ENCODE results near the gene ADAMTS8. TPM values are rescaled to one million over a fixed set of nuclear protein-coding genes. Genes with fewer than 3 reads are reported as not detected.

Gene ADAMTS8
- total RNA-seq, 1 donor from 2014 or later = not detected

DNA sequence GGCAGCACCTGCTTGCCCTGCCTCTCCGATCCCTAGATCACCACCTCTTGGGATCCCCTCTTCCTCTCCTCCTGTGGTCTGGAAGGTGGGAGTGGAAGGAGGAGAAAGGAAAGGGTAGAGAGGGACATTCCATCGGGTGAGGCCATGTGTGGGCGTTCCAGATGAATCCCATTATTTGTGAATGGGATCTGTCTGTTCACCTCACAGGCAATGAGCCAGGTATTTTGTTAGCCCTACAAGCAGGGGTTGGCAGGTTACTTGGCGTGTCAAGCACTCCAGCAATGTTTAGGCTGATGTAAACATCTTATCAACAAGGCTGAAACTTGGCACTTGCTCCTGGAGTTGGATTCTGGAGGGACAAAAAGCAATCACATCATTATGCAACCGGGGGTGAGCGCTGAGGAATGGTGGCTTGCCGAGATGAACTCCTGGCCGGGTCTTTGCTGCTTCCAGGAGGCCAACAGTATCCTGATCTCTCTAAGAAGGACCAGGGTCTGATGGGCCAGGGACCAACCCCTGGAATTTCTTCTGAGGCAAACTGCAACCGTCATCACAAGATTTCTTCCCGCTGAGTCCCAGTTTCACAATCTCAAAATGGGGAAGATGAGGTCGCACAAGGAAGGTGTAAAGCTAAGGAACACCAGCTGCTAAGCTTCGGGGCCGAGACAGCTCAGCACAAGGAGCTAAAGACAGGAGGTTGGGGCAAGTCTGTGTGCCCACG, 7.8 kb downstream of the ADAMTS8 start:
- DNase-seq (ENCODE audit: low read depth in 2 of 2) = no peak

- no peak for DNase-seq (ENCODE audit: low read depth in 2 of 2)
Observed at GRCh38 chr11:130418756-130419155, 9.7 kb downstream of the ADAMTS8 start.

DNA sequence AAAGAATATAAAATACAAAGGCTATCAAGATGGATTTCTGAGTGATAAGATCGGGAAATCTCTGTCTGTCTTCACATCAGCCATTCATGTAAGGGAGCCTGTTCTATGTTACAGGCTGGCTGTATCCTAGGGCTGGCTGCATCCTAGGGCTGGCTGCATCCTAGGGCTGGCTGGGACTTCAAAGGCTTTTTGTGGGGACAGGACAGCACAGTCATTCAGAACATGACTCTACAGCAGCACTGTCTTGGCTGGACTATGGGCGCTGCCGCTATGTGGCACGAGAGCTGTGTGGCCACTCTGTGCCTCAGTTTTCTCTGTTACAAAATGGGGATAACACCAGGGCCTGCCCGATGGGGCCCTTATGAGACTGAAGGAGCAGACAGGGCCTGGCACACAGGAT, 10.2 kb downstream of the ADAMTS8 start:
- DNase-seq (ENCODE audit: low read depth in 2 of 2) = no peak

DNA sequence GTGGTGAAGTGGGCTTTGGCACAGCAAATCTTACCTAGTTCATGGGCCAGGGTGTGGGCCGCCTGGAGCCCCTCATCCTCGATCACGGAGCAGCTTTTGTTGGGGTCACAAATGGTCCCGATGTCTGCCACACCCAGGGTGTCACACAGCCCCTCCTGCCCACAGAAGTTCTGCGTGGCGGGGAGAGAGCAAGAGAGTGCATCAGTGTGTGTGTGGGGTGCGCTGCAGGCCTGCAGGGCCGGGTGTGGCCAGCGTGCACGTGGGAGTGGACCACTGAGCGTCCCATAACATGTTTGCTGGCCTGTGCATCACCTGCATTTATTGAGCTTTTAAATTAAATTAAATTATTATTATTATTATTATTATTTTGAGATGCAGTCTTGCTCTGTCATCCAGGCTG, 11.5 kb downstream of the ADAMTS8 start:
- no peak for DNase-seq (ENCODE audit: low read depth in 2 of 2)

- DNase-seq (ENCODE audit: low read depth in 2 of 2) = no peak
Observed at GRCh38 chr11:130416530-130416882, 11.9 kb downstream of the ADAMTS8 start.

- DNase-seq (ENCODE audit: low read depth in 2 of 2) = no peak
Observed at GRCh38 chr11:130415731-130416529, 12.5 kb downstream of the ADAMTS8 start.

DNA sequence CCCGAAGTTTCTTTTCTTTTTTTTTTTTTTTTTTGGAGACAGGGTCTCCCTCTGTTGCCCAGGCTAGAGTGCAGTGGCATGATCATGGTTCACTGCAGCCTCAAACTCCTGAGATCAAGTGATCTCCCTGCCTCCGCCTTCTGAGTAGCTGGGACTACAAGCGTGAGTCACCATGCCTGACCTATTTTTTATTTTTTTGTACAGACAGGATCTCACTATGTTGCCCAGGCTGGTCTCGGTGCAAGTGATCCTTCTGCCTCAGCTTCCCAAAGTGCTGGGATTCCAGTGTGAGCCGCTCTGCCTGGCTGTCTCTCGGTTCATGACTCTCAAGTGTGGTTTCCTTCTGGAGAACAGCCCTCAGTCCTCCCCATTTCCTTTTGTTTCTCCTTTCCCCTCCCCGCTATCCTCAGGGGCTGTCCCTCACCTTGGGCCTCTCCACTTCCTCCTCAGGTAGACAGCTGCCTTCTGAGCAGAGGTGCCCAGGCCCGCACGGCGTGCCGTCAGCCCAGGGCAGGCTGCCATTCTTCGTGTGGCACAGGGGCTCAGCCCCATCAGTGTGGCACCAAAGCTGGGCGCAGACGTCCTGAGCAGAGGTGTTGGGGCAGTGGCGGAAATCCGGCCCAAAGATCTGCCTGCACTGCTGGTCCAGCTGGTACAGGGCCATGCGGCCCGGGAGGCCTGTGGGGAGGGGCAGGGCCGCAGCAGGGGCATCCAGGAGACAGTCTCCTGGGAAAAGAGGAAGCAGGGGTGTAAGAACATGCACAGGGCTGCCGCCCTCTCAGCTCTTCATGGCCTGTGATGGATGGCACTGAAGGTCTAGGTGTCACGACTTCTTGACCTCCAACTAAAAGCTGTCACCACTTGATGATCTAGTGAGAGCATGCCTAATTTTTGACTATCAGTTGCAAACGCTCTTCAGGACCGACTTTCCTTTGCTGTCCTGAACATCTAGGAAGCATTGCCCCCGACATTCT, 14.0 kb downstream of the ADAMTS8 start:
- DNase-seq (ENCODE audit: low read depth in 2 of 2) = no peak

GRCh38 chr11:130413405-130414106, 14.9 kb downstream of the ADAMTS8 start:
- no peak for DNase-seq (ENCODE audit: low read depth in 2 of 2)

GRCh38 chr11:130411223-130411622, 17.2 kb downstream of the ADAMTS8 start:
- no peak for DNase-seq (ENCODE audit: low read depth in 2 of 2)

DNA sequence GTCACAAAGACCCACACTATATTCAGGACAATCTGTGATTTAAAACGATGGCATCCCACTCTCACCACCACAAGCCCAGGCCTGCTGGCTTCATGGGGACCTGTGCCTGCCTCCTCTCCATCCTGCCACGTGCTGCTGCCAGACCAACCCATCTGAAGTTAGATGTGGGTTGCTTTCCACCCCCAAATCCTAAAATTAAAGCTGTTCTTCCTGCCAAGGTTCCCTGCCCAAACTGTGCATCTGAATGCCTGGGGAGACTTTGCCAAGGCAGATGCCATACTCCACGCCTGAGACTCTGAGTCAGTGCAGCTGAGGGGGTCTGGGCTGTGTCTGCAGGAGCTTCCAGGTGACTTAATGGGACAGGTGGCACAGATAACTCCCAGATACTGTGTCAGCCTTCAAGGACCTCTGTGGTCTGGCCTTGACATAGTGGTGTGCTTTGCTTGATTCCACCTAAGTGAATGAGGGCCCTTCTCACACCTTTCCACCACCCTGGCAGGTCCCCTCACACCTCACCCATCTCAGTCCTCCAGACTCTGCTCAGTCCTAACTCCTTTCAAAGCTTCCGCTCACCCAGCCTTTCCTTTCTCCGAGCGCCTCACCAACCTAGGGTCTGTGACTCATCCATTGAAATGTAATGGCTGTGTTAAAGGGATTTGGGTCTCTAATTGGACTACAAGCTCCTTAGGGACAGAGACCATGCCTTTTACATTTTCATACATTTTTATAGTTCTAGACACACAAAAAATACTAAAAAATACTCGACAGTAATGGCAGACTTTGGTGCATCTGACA, 18.6 kb downstream of the ADAMTS8 start:
- no peak for DNase-seq (ENCODE audit: low read depth in 2 of 2)

GRCh38 chr11:130408901-130409300, 19.5 kb downstream of the ADAMTS8 start:
- no peak for DNase-seq (ENCODE audit: low read depth in 2 of 2)

DNA sequence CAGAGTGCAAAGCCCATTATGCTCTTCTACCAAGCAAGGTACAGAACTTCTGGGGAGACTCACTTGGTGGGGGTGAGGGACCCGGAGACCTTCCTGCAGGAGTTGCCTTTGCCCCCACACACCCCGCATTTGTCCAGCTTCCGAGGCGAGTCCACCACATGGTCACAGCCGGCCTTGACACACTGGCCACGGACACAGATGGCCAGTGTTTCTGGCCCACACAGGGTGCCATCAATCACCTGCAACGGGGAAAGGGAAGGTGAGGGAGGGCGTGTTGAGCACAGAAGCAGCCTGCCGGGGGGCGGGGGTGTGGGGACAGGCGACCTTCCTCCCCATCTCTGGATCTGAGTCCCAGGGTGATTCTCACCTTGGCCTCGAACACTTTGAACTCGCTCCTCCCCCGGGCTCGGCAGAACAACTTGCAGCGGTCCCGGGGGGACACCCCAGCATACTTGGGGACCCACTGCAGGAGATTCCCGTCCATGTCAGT, 20.0 kb downstream of the ADAMTS8 start:
- DNase-seq (ENCODE audit: low read depth in 2 of 2) = no peak

DNA sequence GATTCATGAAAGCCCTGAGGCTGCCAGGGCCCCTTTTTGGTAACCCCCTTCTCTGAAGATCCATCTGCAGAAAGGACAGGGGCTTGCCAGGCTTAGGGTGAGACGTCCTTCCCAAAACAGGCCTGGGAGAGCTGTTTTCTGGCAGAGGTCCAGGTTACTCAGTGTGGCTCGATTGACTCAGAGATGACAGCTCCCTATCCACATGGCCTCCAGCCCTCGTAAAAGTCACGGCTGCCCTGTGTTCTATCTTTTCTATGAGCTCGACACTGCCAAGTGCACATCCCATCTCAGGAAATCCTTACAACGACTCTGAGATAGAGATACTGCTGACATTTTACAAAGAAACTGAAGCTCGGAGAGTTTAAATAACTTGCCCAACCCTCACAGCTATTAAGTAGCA, 20.4 kb downstream of the ADAMTS8 start:
- no peak for DNase-seq (ENCODE audit: low read depth in 2 of 2)

DNA sequence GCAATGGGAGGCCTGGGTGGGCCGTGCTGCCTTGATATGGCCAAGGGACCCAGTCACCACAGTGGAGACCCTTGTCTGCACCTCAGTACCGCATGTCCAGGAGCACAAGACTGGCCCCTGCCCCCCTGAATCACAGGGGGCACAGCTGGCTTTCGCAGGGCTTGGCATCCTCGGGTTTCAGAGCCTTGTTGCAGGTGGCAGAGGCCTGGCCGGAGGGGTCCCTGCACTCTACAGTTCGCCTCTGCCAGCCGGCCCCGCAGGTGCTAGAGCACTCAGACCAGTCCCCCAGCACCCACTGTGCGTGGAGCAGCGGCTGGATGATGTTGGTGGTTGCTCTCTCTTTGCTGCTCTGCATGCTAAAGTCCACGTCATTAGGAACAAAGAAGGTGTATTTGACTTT, 23.0 kb downstream of the ADAMTS8 start:
- no peak for DNase-seq (ENCODE audit: low read depth in 2 of 2)

GRCh38 chr11:130404727-130405126, 23.7 kb downstream of the ADAMTS8 start:
- DNase-seq (ENCODE audit: low read depth in 2 of 2) = no peak

GRCh38 chr11:130403967-130404366, 24.4 kb downstream of the ADAMTS8 start:
- DNase-seq (ENCODE audit: low read depth in 2 of 2) = no peak

DNA sequence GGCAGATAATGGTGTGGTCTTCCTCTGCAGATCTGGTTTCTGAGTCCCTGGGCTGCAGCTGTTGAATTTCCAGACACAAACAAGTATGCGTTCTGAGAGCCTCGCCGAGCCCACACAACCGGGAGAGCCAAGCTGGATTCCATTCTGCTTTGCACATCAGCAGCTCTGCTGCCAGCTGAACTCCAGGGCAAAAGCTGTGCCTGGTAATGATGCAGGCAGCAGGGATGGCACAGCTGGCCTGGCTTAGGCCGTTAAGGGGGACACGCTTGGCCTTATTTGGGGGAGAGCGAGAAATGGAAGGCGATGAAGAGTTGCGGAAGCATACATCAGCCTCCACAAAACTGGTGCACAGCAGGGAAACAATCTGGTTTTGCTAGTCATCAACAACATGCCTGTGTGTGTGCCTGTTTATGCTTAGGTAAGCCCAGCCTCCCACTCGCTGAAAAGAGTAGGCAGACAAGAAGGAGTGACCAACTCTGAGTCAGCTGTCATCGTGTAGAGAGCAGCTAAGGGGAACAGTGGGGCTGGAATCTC, 25.1 kb downstream of the ADAMTS8 start:
- no peak for DNase-seq (ENCODE audit: low read depth in 2 of 2)

DNA sequence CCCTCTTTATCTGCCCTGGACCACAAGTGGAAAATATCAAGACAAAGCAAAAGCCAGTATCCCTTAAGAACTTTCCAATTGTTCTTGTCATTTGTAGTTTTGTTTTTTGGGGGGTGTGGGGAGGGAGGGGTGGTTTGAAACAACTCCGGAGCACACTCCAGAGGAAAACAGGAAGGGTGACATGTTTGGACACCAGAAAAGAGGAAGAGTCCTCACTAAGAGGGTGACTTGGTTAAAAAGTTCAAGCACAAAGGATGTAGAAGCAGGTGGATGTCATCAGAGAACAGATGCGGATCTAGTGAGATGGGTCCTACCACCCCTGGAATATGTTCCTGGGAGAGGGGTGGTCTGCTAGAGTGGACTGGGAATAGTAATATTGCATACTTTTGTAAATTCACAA, 25.8 kb downstream of the ADAMTS8 start:
- DNase-seq (ENCODE audit: low read depth in 2 of 2) = no peak

DNA sequence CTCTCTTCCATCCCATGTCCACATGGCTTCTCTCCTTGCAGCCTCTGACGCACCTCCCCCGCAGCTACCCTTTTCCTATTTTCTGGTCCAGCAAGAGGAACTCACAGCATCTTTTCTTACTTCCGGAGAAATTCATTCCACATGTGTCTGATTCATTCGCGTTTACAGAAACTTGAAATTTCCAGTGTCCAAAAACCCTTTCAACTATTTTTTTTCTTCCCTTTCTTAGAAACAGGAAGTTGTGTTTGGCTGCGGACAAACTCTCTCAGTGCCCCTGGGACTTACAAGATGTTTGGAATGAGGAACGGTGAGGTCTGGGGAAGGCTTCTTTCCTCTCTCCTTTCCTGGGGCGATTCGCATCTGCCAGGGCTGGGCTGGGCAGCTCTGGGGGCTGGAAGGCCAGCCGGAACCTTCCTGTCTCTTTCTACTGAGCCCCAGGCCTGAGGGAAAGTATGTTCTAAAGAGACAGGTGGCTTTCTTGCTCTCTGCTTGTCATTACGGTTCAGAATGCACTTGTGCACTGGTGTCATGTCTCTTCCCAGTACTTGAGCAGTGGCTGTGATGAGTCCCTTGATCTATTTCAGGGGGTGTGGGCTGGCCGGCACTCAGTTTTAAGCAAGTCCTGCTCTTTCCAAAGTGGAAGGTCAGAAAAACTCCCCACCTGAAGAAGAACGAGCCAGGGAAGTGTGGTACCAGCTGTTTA, 27.5 kb downstream of the ADAMTS8 start:
- no peak for DNase-seq (ENCODE audit: low read depth in 2 of 2)
